ENCODE data around the gene RALGPS2. TPM values are rescaled to one million over a fixed set of nuclear protein-coding genes. Genes with fewer than 3 reads are reported as not detected.

The RALGPS2 gene
- total and polyA plus RNA-seq, 2 donors (not counting 1 experiment from before 2014, with no cell fraction given), result 59.6 to 251 TPM

DNA sequence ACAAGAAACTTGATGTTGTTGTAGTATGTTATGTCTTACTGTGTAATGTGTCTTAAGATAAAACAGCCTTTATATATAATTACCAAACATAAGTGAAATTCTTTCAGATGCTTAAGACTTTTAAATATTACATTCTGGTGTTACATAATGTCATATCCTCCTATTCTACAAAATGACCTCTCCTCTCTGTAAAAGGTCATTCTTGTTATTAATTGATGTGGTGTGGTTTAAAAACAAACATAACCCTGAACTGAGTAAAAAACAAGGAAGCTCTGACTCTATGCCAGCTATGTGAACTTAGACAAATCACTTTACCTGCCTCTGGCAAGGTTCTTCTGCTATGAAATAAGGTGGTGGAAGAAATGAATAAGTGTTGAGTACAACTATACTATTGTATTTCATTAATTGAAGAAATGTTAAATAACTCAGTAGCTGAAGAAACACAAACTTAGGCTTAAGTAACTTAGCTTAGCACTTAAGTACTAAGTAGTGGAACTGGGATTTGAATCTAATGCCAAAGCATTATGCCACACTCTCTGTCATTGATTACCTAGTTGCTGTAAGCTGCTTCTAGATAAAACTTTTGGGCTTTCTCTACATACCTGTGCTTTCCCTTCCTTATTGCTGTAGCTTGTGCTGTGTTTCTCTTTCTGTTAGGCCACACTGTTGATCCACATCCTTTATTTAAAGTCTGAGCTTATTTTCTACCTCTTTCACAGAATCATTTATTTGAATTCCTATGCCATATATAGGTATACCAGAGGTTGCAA, 146.7 kb downstream of the RALGPS2 start:
- H3K27ac ChIP-seq (ENCODE audit: low read length in 2 of 2), result peak overlapping the region in 1 of 2 donors; percentile 73
- no peak overlapping the region for H3K4me2 ChIP-seq (replicated peaks; ENCODE audit: low read depth, low read length, poor library complexity, severe bottlenecking)
- Mint-ChIP-seq H3K27me3 (no peaks in the 10 kb centered on the region), H3K9me3 (ENCODE audit: insufficient read depth) (no peaks in the 10 kb centered on the region), H3K4me1 (peaks cover 41% of the 10 kb centered on the region), H3K27ac (peak overlapping the region; percentile 82), H3K4me3 (no peak overlapping the region)
- POLR2A ChIA-PET, result interaction anchor here (0.6 to 1.3 kb wide), 2 partner anchors 21 to 50 kb away, joined by 3 read pairs; no protein-coding TSS in a partner anchor
- peaks cover 13% of the 10 kb centered on the region for H4K20me1 ChIP-seq (ENCODE audit: control insufficient read depth, insufficient read depth, low read length, poor library complexity, severe bottlenecking)
- CTCF ChIA-PET, result interaction anchor here (0.9 to 3.1 kb wide), 7 partner anchors 9 to 339 kb away, joined by 3 to 16 read pairs (median 4); no protein-coding TSS in a partner anchor
- H3K27me3 ChIP-seq (replicated peaks in 1 of 4; ENCODE audit: control extremely low read depth in 1 of 4, control insufficient read depth in 3 of 4, insufficient read depth in 4 of 4, low read length in 3 of 4), result no peaks in the 10 kb centered on the region
- H2AFZ ChIP-seq (ENCODE audit: insufficient read depth, low read depth, low read length, poor library complexity, severe bottlenecking), result no peak overlapping the region
- no peak for DNase-seq
- no peak overlapping the region for H3K4me3 ChIP-seq (ENCODE audit: control extremely low read depth in 1 of 5, extremely low read depth in 1 of 5, insufficient read depth in 1 of 5, low read depth in 2 of 5, low read length in 4 of 5)
- H3K9ac ChIP-seq (ENCODE audit: low read length), result no peak overlapping the region
- H3K4me1 ChIP-seq (ENCODE audit: control insufficient read depth in 2 of 2, insufficient read depth in 2 of 2, low read length in 2 of 2), result peaks cover 0 to 13% of the 10 kb centered on the region in 2 donors
- H3K9me3 ChIP-seq (ENCODE audit: control extremely low read depth in 1 of 3, control insufficient read depth in 2 of 3, insufficient read depth in 1 of 3, low read length in 2 of 3), result no peaks in the 10 kb centered on the region
- no peak for ATAC-seq (ENCODE audit: low read depth)
- intact Hi-C loops (cut with micrococcal nuclease), result no loop called here
- H3K36me3 ChIP-seq (replicated peaks in 1 of 2; ENCODE audit: control extremely low read depth in 1 of 2, control insufficient read depth in 1 of 2, extremely low read depth in 1 of 2, insufficient read depth in 2 of 2, low read length in 1 of 2), result peaks cover 24 to 69% of the 10 kb centered on the region in 2 experiments
- TF ChIP-seq, protein P1, sequence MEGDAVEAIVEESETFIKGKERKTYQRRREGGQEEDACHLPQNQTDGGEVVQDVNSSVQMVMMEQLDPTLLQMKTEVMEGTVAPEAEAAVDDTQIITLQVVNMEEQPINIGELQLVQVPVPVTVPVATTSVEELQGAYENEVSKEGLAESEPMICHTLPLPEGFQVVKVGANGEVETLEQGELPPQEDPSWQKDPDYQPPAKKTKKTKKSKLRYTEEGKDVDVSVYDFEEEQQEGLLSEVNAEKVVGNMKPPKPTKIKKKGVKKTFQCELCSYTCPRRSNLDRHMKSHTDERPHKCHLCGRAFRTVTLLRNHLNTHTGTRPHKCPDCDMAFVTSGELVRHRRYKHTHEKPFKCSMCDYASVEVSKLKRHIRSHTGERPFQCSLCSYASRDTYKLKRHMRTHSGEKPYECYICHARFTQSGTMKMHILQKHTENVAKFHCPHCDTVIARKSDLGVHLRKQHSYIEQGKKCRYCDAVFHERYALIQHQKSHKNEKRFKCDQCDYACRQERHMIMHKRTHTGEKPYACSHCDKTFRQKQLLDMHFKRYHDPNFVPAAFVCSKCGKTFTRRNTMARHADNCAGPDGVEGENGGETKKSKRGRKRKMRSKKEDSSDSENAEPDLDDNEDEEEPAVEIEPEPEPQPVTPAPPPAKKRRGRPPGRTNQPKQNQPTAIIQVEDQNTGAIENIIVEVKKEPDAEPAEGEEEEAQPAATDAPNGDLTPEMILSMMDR (IDR thresholded peaks at IDR 0.05), result no peak
- TF ChIP-seq EZH2 (IDR thresholded peaks at IDR 0.05; ENCODE audit: borderline replicate concordance, insufficient read depth, low read depth, low read length, poor library complexity, severe bottlenecking), result no peak
- peaks cover 40% of the 10 kb centered on the region for H3K79me2 ChIP-seq (ENCODE audit: control insufficient read depth, insufficient read depth, low read length)

DNA sequence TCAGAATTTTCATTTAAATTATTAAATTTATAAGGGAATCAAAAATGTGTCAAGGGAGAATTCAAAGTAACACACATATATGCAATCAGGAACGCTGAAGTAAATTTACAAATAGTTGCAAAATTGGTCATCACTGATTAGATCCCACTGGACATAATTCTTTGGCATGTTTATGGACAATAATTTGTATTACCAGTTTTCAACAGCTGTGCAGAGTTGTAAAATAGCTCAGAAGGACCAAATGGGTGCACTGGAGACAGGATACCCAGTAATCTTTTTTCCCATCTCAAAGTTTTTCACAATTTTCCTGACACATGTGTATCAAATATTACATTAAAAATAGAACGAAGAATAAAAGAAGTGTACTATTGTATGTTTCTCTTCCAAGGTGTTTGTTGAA, 149.9 kb downstream of the RALGPS2 start:
- peaks cover 27% of the 10 kb centered on the region for H3K4me1 Mint-ChIP-seq
- intact Hi-C loops (cut with micrococcal nuclease), result no loop called here
- H4K20me1 ChIP-seq (ENCODE audit: control insufficient read depth, insufficient read depth, low read length, poor library complexity, severe bottlenecking), result peaks cover 13% of the 10 kb centered on the region
- H3K4me3 ChIP-seq (ENCODE audit: control extremely low read depth in 1 of 5, extremely low read depth in 1 of 5, insufficient read depth in 1 of 5, low read depth in 2 of 5, low read length in 4 of 5), result no peak overlapping the region
- ChIA-PET POLR2A (no interaction called here), CTCF (no interaction called here)
- H3K4me3 Mint-ChIP-seq, result no peak overlapping the region
- TF ChIP-seq, protein P1 (IDR thresholded peaks at IDR 0.05), result no peak
- TF ChIP-seq EZH2 (IDR thresholded peaks at IDR 0.05; ENCODE audit: borderline replicate concordance, insufficient read depth, low read depth, low read length, poor library complexity, severe bottlenecking), result no peak
- no CpG with 5 or more reads among the region's 2 CpGs for WGBS (ENCODE audit: insufficient coverage)
- H3K9ac ChIP-seq (ENCODE audit: low read length), result no peak overlapping the region
- H3K27me3 Mint-ChIP-seq, result no peaks in the 10 kb centered on the region
- no peak overlapping the region for H3K4me2 ChIP-seq (replicated peaks; ENCODE audit: low read depth, low read length, poor library complexity, severe bottlenecking)
- H3K9me3 Mint-ChIP-seq (ENCODE audit: insufficient read depth), result no peaks in the 10 kb centered on the region
- H3K79me2 ChIP-seq (ENCODE audit: control insufficient read depth, insufficient read depth, low read length), result peaks cover 22% of the 10 kb centered on the region
- peaks cover 25 to 80% of the 10 kb centered on the region in 2 experiments for H3K36me3 ChIP-seq (replicated peaks in 1 of 2; ENCODE audit: control extremely low read depth in 1 of 2, control insufficient read depth in 1 of 2, extremely low read depth in 1 of 2, insufficient read depth in 2 of 2, low read length in 1 of 2)
- peaks cover 0 to 3% of the 10 kb centered on the region in 2 donors for H3K4me1 ChIP-seq (ENCODE audit: control insufficient read depth in 2 of 2, insufficient read depth in 2 of 2, low read length in 2 of 2)
- DNase-seq (no peak), ATAC-seq (ENCODE audit: low read depth) (no peak)
- no peak overlapping the region for H3K27ac Mint-ChIP-seq
- H3K27me3 ChIP-seq (replicated peaks in 1 of 4; ENCODE audit: control extremely low read depth in 1 of 4, control insufficient read depth in 3 of 4, insufficient read depth in 4 of 4, low read length in 3 of 4), result no peaks in the 10 kb centered on the region
- no peak overlapping the region for H2AFZ ChIP-seq (ENCODE audit: insufficient read depth, low read depth, low read length, poor library complexity, severe bottlenecking)
- no peaks in the 10 kb centered on the region for H3K9me3 ChIP-seq (ENCODE audit: control extremely low read depth in 1 of 3, control insufficient read depth in 2 of 3, insufficient read depth in 1 of 3, low read length in 2 of 3)
- H3K27ac ChIP-seq (ENCODE audit: low read length in 2 of 2), result peak overlapping the region in 1 of 2 donors; percentile 24

Data from B cell (primary cell).